Measurements from ENCODE around the gene MGLL. TPM values are rescaled to one million over a fixed set of nuclear protein-coding genes. Genes with fewer than 3 reads are reported as not detected.

Gene MGLL
- total and polyA plus RNA-seq, 2 donors (not counting 1 experiment from before 2014, with no cell fraction given) = 1.7 to 6.9 TPM

- DNase-seq = no peak
- ATAC-seq (ENCODE audit: low read depth) = no peak
- no peak overlapping the region for H3K4me2 ChIP-seq (replicated peaks; ENCODE audit: low read depth, low read length, poor library complexity, severe bottlenecking)
- no peak overlapping the region for H3K27ac ChIP-seq (ENCODE audit: low read length in 2 of 2)
- H2AFZ ChIP-seq (ENCODE audit: insufficient read depth, low read depth, low read length, poor library complexity, severe bottlenecking) = no peak overlapping the region
- no peak for TF ChIP-seq EZH2 (IDR thresholded peaks at IDR 0.05; ENCODE audit: borderline replicate concordance, insufficient read depth, low read depth, low read length, poor library complexity, severe bottlenecking)
- TF ChIP-seq CTCF (IDR thresholded peaks at IDR 0.05) = no peak
- H3K27me3 ChIP-seq (replicated peaks in 1 of 4; ENCODE audit: control extremely low read depth in 1 of 4, control insufficient read depth in 3 of 4, insufficient read depth in 4 of 4, low read length in 3 of 4) = no peaks in the 10 kb centered on the region
- WGBS (ENCODE audit: insufficient coverage) = 99% methylated on average over 27 of the region's 29 CpGs
- peaks cover 0 to 38% of the 10 kb centered on the region in 2 experiments for H3K36me3 ChIP-seq (replicated peaks in 1 of 2; ENCODE audit: control extremely low read depth in 1 of 2, control insufficient read depth in 1 of 2, extremely low read depth in 1 of 2, insufficient read depth in 2 of 2, low read length in 1 of 2)
- peaks cover 16 to 22% of the 10 kb centered on the region in 2 donors for H3K4me1 ChIP-seq (ENCODE audit: control insufficient read depth in 2 of 2, insufficient read depth in 2 of 2, low read length in 2 of 2)
- H3K9me3 ChIP-seq (ENCODE audit: control extremely low read depth in 1 of 3, control insufficient read depth in 2 of 3, insufficient read depth in 1 of 3, low read length in 2 of 3) = no peaks in the 10 kb centered on the region
- POLR2A ChIA-PET = no interaction called here
- peak overlapping the region; percentile 59 for H3K27ac Mint-ChIP-seq
- peaks cover 34% of the 10 kb centered on the region for H4K20me1 ChIP-seq (ENCODE audit: control insufficient read depth, insufficient read depth, low read length, poor library complexity, severe bottlenecking)
- no peaks in the 10 kb centered on the region for H3K27me3 Mint-ChIP-seq
- H3K9me3 Mint-ChIP-seq (ENCODE audit: insufficient read depth) = no peaks in the 10 kb centered on the region
- CTCF ChIA-PET = interaction anchor here (0.6 to 0.7 kb wide), 2 partner anchors 283 to 982 kb away, joined by 3 to 4 read pairs; no protein-coding TSS in a partner anchor
- peak overlapping the region; percentile 12 for H3K4me3 Mint-ChIP-seq
- H3K4me3 ChIP-seq (ENCODE audit: control extremely low read depth in 1 of 5, extremely low read depth in 1 of 5, insufficient read depth in 1 of 5, low read depth in 2 of 5, low read length in 4 of 5) = no peak overlapping the region
- H3K9ac ChIP-seq (ENCODE audit: low read length) = no peak overlapping the region
- H3K4me1 Mint-ChIP-seq = peaks cover 29% of the 10 kb centered on the region
- H3K79me2 ChIP-seq (ENCODE audit: control insufficient read depth, insufficient read depth, low read length) = peaks cover 24% of the 10 kb centered on the region
- intact Hi-C loops (cut with micrococcal nuclease) = no loop called here
Observed at GRCh38 chr3:127675651-127676391, 146.5 kb downstream of the MGLL start.

DNA sequence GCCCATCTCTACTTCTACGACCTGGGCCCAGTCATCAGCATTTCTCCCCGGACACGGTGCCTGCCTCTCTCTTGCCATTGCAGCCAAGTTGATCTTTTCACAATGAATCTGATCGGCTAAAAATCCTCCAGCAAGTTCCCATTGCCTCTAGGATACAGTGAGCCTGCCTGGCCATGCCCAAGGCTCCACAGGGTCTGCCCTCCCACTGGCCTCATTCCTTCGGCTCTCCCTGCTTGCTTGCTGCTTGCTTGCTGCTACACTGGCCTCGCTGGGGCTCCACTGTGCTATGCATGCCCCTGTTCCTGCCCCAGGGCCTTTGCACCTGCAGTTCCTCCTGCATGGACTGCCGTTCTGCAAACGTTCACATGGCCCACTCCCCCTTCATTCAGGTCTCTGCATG lies 147.5 kb downstream of the MGLL start:
- peaks cover 0 to 29% of the 10 kb centered on the region in 2 experiments for H3K36me3 ChIP-seq (replicated peaks in 1 of 2; ENCODE audit: control extremely low read depth in 1 of 2, control insufficient read depth in 1 of 2, extremely low read depth in 1 of 2, insufficient read depth in 2 of 2, low read length in 1 of 2)
- ChIA-PET CTCF (no interaction called here), POLR2A (no interaction called here)
- Mint-ChIP-seq H3K27me3 (no peaks in the 10 kb centered on the region), H3K9me3 (ENCODE audit: insufficient read depth) (no peaks in the 10 kb centered on the region), H3K4me3 (peak overlapping the region; percentile 74), H3K4me1 (peaks cover 29% of the 10 kb centered on the region), H3K27ac (no peak overlapping the region)
- no peaks in the 10 kb centered on the region for H3K27me3 ChIP-seq (replicated peaks in 1 of 4; ENCODE audit: control extremely low read depth in 1 of 4, control insufficient read depth in 3 of 4, insufficient read depth in 4 of 4, low read length in 3 of 4)
- 98% methylated on average over 8 of the region's 8 CpGs for WGBS (ENCODE audit: insufficient coverage)
- H3K4me1 ChIP-seq (ENCODE audit: control insufficient read depth in 2 of 2, insufficient read depth in 2 of 2, low read length in 2 of 2) = peaks cover 16 to 22% of the 10 kb centered on the region in 2 donors
- H3K4me3 ChIP-seq (ENCODE audit: control extremely low read depth in 1 of 5, extremely low read depth in 1 of 5, insufficient read depth in 1 of 5, low read depth in 2 of 5, low read length in 4 of 5) = no peak overlapping the region
- H3K27ac ChIP-seq (ENCODE audit: low read length in 2 of 2) = no peak overlapping the region
- no peak overlapping the region for H3K9ac ChIP-seq (ENCODE audit: low read length)
- peaks cover 24% of the 10 kb centered on the region for H3K79me2 ChIP-seq (ENCODE audit: control insufficient read depth, insufficient read depth, low read length)
- intact Hi-C loops (cut with micrococcal nuclease) = no loop called here
- DNase-seq (no peak), ATAC-seq (ENCODE audit: low read depth) (no peak)
- H4K20me1 ChIP-seq (ENCODE audit: control insufficient read depth, insufficient read depth, low read length, poor library complexity, severe bottlenecking) = peaks cover 34% of the 10 kb centered on the region
- no peaks in the 10 kb centered on the region for H3K9me3 ChIP-seq (ENCODE audit: control extremely low read depth in 1 of 3, control insufficient read depth in 2 of 3, insufficient read depth in 1 of 3, low read length in 2 of 3)
- H3K4me2 ChIP-seq (replicated peaks; ENCODE audit: low read depth, low read length, poor library complexity, severe bottlenecking) = no peak overlapping the region
- H2AFZ ChIP-seq (ENCODE audit: insufficient read depth, low read depth, low read length, poor library complexity, severe bottlenecking) = no peak overlapping the region
- TF ChIP-seq CTCF (IDR thresholded peaks at IDR 0.05) = no peak
- no peak for TF ChIP-seq EZH2 (IDR thresholded peaks at IDR 0.05; ENCODE audit: borderline replicate concordance, insufficient read depth, low read depth, low read length, poor library complexity, severe bottlenecking)
